Measurements from ENCODE around the gene FMN2.

FMN2 gene

GRCh38 chr1:240234485-240235210 lies 143.0 kb downstream of the FMN2 start:
- no peak overlapping the region for H3K27ac ChIP-seq (replicated peaks)
- DNase-seq (ENCODE audit: low read depth in 1 of 2, low spot score in 1 of 2), result no peak

DNA sequence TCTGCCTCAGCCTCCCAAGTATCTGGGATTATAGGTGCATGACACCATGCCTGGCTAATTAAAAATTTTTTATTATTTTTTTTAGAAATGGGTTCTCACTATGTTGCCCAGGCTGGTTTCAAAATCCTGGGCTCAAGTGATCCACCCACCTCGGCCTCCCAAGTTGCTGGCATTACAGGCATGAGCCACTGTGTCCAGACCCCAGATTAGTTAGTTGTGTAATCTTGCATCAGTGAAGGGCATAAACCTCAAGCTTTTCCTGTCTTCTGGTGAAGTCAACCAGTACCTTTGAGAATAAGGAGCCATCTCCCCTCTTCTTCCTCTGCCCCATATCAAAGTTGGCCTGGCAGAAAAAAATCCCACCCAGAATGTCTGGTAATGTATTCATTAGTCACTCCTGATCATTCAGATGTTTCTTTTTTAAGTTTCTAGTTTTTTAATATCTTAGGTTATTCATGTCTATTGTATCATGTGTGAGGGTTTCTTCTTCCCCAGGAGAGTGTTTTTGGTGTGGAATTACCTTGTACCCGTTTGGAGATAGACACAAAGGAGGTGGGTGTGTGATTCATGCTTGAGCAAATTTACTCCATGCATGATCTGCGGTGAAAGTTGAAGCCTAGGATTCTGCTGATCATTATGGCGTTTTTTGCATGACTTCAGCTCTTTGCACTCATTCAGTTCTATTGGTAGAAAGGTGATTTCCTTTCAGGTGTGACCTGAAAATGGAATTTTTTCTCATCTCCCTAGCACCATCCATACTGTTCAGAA lies 144.0 kb downstream of the FMN2 start:
- Histone ChIP-seq H3K4me3 (replicated peaks; ENCODE audit: insufficient read depth, low read length) (no peak overlapping the region), H3K27ac (replicated peaks) (no peak overlapping the region), H3K27me3 (ENCODE audit: insufficient read depth, poor library complexity, severe bottlenecking) (no peaks in the 10 kb centered on the region)
- TF ChIP-seq SPI1 (IDR thresholded peaks at IDR 0.05; ENCODE audit: borderline replicate concordance, low read depth) (no peak), REST (IDR thresholded peaks at IDR 0.05; ENCODE audit: insufficient replicate concordance, low read depth) (no peak), POLR2AphosphoS5 (IDR thresholded peaks at IDR 0.05; ENCODE audit: low read depth) (no peak), GABPA (IDR thresholded peaks at IDR 0.05; ENCODE audit: low read depth) (no peak)
- TF ChIP-seq, protein P1, sequence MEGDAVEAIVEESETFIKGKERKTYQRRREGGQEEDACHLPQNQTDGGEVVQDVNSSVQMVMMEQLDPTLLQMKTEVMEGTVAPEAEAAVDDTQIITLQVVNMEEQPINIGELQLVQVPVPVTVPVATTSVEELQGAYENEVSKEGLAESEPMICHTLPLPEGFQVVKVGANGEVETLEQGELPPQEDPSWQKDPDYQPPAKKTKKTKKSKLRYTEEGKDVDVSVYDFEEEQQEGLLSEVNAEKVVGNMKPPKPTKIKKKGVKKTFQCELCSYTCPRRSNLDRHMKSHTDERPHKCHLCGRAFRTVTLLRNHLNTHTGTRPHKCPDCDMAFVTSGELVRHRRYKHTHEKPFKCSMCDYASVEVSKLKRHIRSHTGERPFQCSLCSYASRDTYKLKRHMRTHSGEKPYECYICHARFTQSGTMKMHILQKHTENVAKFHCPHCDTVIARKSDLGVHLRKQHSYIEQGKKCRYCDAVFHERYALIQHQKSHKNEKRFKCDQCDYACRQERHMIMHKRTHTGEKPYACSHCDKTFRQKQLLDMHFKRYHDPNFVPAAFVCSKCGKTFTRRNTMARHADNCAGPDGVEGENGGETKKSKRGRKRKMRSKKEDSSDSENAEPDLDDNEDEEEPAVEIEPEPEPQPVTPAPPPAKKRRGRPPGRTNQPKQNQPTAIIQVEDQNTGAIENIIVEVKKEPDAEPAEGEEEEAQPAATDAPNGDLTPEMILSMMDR (IDR thresholded peaks at IDR 0.05; ENCODE audit: insufficient read depth, low read length), result no peak
- no peak for DNase-seq (ENCODE audit: low read depth in 1 of 2, low spot score in 1 of 2)

More at GRCh38 chr1:240234485-240235210, 143.0 kb downstream of the FMN2 start:
- TF ChIP-seq REST (IDR thresholded peaks at IDR 0.05; ENCODE audit: insufficient replicate concordance, low read depth), result no peak
- Histone ChIP-seq H3K27me3 (ENCODE audit: insufficient read depth, poor library complexity, severe bottlenecking) (no peaks in the 10 kb centered on the region), H3K4me3 (replicated peaks; ENCODE audit: insufficient read depth, low read length) (no peak overlapping the region)

DNA sequence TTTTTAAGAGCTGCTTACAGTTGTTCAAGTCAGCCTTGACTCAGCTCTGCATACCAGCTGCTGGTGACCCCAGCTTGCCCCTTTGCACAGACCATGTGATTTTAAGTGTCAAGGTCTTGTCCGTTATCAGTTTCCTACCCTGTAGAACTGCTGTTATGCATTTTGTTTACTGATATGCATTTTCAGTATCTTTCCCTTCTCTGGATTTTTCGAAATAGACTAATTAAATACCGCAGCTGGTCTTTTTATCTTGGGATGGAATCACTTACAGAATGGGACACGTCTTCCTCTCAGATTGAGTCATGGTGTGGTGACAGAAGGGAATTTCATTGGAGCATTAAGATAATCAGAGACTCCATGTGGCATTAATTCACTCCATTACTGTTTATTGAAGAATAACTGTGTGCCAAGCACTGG lies 145.6 kb downstream of the FMN2 start:
- Histone ChIP-seq H3K27ac (replicated peaks) (no peak overlapping the region), H3K4me3 (replicated peaks; ENCODE audit: insufficient read depth, low read length) (no peak overlapping the region), H3K27me3 (ENCODE audit: insufficient read depth, poor library complexity, severe bottlenecking) (no peaks in the 10 kb centered on the region)
- TF ChIP-seq REST (IDR thresholded peaks at IDR 0.05; ENCODE audit: insufficient replicate concordance, low read depth) (no peak), GABPA (IDR thresholded peaks at IDR 0.05; ENCODE audit: low read depth) (no peak), SPI1 (IDR thresholded peaks at IDR 0.05; ENCODE audit: borderline replicate concordance, low read depth) (no peak), POLR2AphosphoS5 (IDR thresholded peaks at IDR 0.05; ENCODE audit: low read depth) (no peak)
- TF ChIP-seq, protein P1 (IDR thresholded peaks at IDR 0.05; ENCODE audit: insufficient read depth, low read length), result no peak
- DNase-seq (ENCODE audit: low read depth in 1 of 2, low spot score in 1 of 2), result no peak
